H1 (cell line): ENCODE results near the gene COLEC12. TPM values are rescaled to one million over a fixed set of nuclear protein-coding genes. Genes with fewer than 3 reads are reported as not detected.

ENCODE experiments used
- KDM5A ChIP-seq: fragments of 200-600 bp; IDR thresholded peaks from 2 replicates; pipeline ENCODE4 v1.7.1; 2012; ENCODE audit warnings: mild to moderate bottlenecking, low read length, inconsistent platforms, mixed read lengths
- SP1 ChIP-seq: IDR thresholded peaks from 2 replicates; pipeline ENCODE4 v1.6.1; 2011; ENCODE audit warnings: low read depth, low read length
- polyA plus RNA-seq, 7 experiments: library from polyadenylated mRNA; depleted of rRNA in 3 of 7; stranded (reverse) in 5 of 7; unstranded in 2 of 7; fragments of >200 nt in 5 of 7; fragments of 200-250 nt in 2 of 7; gene quantifications; 1 replicate in 5 of 7; 2 replicates in 1 of 7; 4 replicates in 1 of 7; pipeline versions ENCODE4 v1.2.1 to v1.2.3, GENCODE V29; 2011 to 2013; ENCODE audit warnings: missing spikeins in 2 of 7, mixed read lengths in 2 of 7
- total RNA-seq: library from RNA; stranded (reverse); fragmentation: NEBNext Ultra II Directional; extraction: Animal tissue kit (Norgen Biotek cat#: 25700); gene quantifications from 2 replicates; pipeline ENCODE4 v1.2.1, GENCODE V29; 2021

The COLEC12 gene
- total and polyA plus RNA-seq, 2 of the 8 experiments (the other 6 are each of a cell fraction or from before 2014, with no cell fraction given) = 0.44 to 2.3 TPM

GRCh38 chr18:490624-491023 lies 9.9 kb downstream of the COLEC12 start (continued):
- TF ChIP-seq SP1 (no peak), KDM5A (no peak)
